GM12874 (cell line): ENCODE data around the gene ZNF581.

ENCODE experiments used
- CTCF ChIP-seq: IDR thresholded peaks from 2 replicates; pipeline ENCODE4 v1.5.1; 2011; ENCODE audit warnings: low read depth, mild to moderate bottlenecking, control low read depth, low read length, moderate library complexity; ENCODE audit not compliant: insufficient read depth

ZNF581 gene

GRCh38 chr19:55605637-55606470 is 37.6 kb upstream of the ZNF581 start, which contains the start of gene ZNF865:
Gene ZNF865 (plus strand): TSS chr19:55605647. CDS start chr19:55613619, 7,972 bp downstream.
- TF ChIP-seq CTCF = peak; percentile 77

GRCh38 chr19:55606471-55606787 is 37.0 kb upstream of the ZNF581 start:
- TF ChIP-seq CTCF = no peak

- no peak for TF ChIP-seq CTCF
Observed at GRCh38 chr19:55606817-55607216, 36.6 kb upstream of the ZNF581 start.

- no peak for TF ChIP-seq CTCF
Observed at GRCh38 chr19:55609326-55609725, 34.1 kb upstream of the ZNF581 start.

GRCh38 chr19:55611300-55611982 is 32.0 kb upstream of the ZNF581 start:
- TF ChIP-seq CTCF = no peak

GRCh38 chr19:55611983-55612645 is 31.3 kb upstream of the ZNF581 start:
- no peak for TF ChIP-seq CTCF

GRCh38 chr19:55613396-55613795 is 30.1 kb upstream of the ZNF581 start:
- no peak for TF ChIP-seq CTCF
